WTC11 (cell line): ENCODE measurements around the gene MED4. TPM values are rescaled to one million over a fixed set of nuclear protein-coding genes. Genes with fewer than 3 reads are reported as not detected.

Experiments used
- ATAC-seq: fragments of 200-7000 bp; cut with Tn5 transposase; 2 replicates; pipeline ENCODE4 v1.10.0; 2021; ENCODE audit warnings: mild to moderate bottlenecking, moderate library complexity
- CTCF ChIA-PET: fragments of 300-600 bp; sonication (Branson Sonifier 250); formaldehyde crosslinking; loops from one replicate; lab custom pipeline; 2021; ENCODE audit warnings: antibody characterized with exemption; lab: Charles Lee
- POLR2A ChIA-PET: fragments of 350-600 bp; sonication (Branson Sonifier 250); formaldehyde crosslinking; loops from one replicate; lab custom pipeline; 2021; ENCODE audit warnings: antibody characterized with exemption; lab: Charles Lee
- DNase-seq: peaks from one replicate; pipeline ENCODE4 v3.0.0; 2021; ENCODE audit warnings: low spot score
- H3K27ac Mint-ChIP-seq: 2 replicates; pipeline ENCODE4 v1.8.0; 2021; ENCODE audit warnings: mixed read lengths
- H3K27me3 Mint-ChIP-seq: 2 replicates; pipeline ENCODE4 v1.8.0; 2021; ENCODE audit warnings: low read depth, mild to moderate bottlenecking, moderate library complexity, mixed read lengths
- H3K36me3 Mint-ChIP-seq: 2 replicates; pipeline ENCODE4 v1.8.0; 2021; ENCODE audit warnings: mixed read lengths
- H3K4me1 Mint-ChIP-seq: 2 replicates; pipeline ENCODE4 v1.8.0; 2022; ENCODE audit warnings: mixed read lengths
- H3K4me3 Mint-ChIP-seq: 2 replicates; pipeline ENCODE4 v1.8.0; 2021; ENCODE audit warnings: mild to moderate bottlenecking, moderate library complexity, mixed read lengths
- H3K9me3 Mint-ChIP-seq: 2 replicates; pipeline ENCODE4 v1.8.0; 2021; ENCODE audit warnings: mixed read lengths
- AR ChIP-seq: fragments of 250-450 bp; sonication (Bioruptor Pico); IDR thresholded peaks from 2 replicates; pipeline ENCODE4 v1.9.0; 2021; ENCODE audit warnings: mild to moderate bottlenecking
- ARID4B ChIP-seq: sonication (generic); formaldehyde crosslinking; IDR thresholded peaks from 2 replicates; pipeline ENCODE4 v1.8.0; 2023; ENCODE audit warnings: missing genetic modification reagents, mild to moderate bottlenecking, borderline replicate concordance
- ATF1 ChIP-seq: sonication (generic); formaldehyde crosslinking; IDR thresholded peaks from 2 replicates; pipeline ENCODE4 v1.8.1; 2023; ENCODE audit warnings: mild to moderate bottlenecking, moderate library complexity, missing genetic modification reagents
- E2F5 ChIP-seq: sonication (generic); formaldehyde crosslinking; IDR thresholded peaks from 2 replicates; pipeline ENCODE4 v1.8.1; 2022; ENCODE audit warnings: mild to moderate bottlenecking, moderate library complexity, missing genetic modification reagents
- FOXK1 ChIP-seq: sonication (generic); formaldehyde crosslinking; IDR thresholded peaks from 2 replicates; pipeline ENCODE4 v1.8.0; 2022; ENCODE audit warnings: mild to moderate bottlenecking, moderate library complexity, missing genetic modification reagents
- NFE2L1 ChIP-seq: sonication (generic); formaldehyde crosslinking; IDR thresholded peaks from 2 replicates; pipeline ENCODE4 v1.8.1; 2023; ENCODE audit warnings: missing genetic modification reagents
- OVOL2 ChIP-seq: fragments of 250-450 bp; sonication (Bioruptor Pico); IDR thresholded peaks from 2 replicates; pipeline ENCODE4 v1.9.0; 2021; ENCODE audit warnings: mild to moderate bottlenecking, borderline replicate concordance
- ZNF138 ChIP-seq: sonication (generic); formaldehyde crosslinking; conservative IDR thresholded peaks from 2 replicates; pipeline ENCODE4 v1.8.1; 2022; ENCODE audit warnings: mild to moderate bottlenecking, moderate library complexity, missing genetic modification reagents
- ZNF263 ChIP-seq: sonication (generic); formaldehyde crosslinking; IDR thresholded peaks from 2 replicates; pipeline ENCODE4 v1.8.1; 2022; ENCODE audit warnings: low read depth, mild to moderate bottlenecking, moderate library complexity, missing genetic modification reagents
- ZNF396 ChIP-seq: fragments of 250-450 bp; sonication (Bioruptor Pico); IDR thresholded peaks from 2 replicates; pipeline ENCODE4 v1.8.0; 2021; ENCODE audit warnings: mild to moderate bottlenecking, moderate library complexity, borderline replicate concordance
- ZNF532 ChIP-seq: fragments of 250-450 bp; sonication (Bioruptor Pico); IDR thresholded peaks from 2 replicates; pipeline ENCODE4 v1.9.0; 2021; ENCODE audit warnings: mild to moderate bottlenecking, borderline replicate concordance
- ZSCAN18 ChIP-seq: fragments of 250-450 bp; sonication (Bioruptor Pico); IDR thresholded peaks from 2 replicates; pipeline ENCODE4 v2.1.2; 2022; ENCODE audit warnings: mild to moderate bottlenecking, moderate library complexity
- total RNA-seq: library from RNA; stranded (reverse); gene quantifications from 3 replicates; pipeline ENCODE4 v1.2.3, GENCODE V29; 2021

MED4 gene
- total RNA-seq, 1 experiment from 2014 or later = 48.1 TPM

- TF ChIP-seq ARID4B = no peak
- TF ChIP-seq FOXK1 (CRISPR knock-in tag) = no peak
- no peak for TF ChIP-seq ZSCAN18
- no peak for TF ChIP-seq NFE2L1
- TF ChIP-seq ATF1 = no peak
- no peak for TF ChIP-seq OVOL2
- no peak for TF ChIP-seq ZNF396 (CRISPR knock-in tag)
Measured at GRCh38 chr13:48123812-48124211, 28.9 kb upstream of the MED4 start (continued).

GRCh38 chr13:48121733-48122132 is 26.8 kb upstream of the MED4 start:
- no peak for TF ChIP-seq E2F5 (CRISPR knock-in tag)
- no peak for TF ChIP-seq ZSCAN18
- TF ChIP-seq ZNF532 (CRISPR knock-in tag) = no peak
- TF ChIP-seq, all 79 proteins: peak for 0
- no peak overlapping the region for H3K4me3 Mint-ChIP-seq
- ChIA-PET POLR2A (no interaction called here), CTCF (no interaction called here)
- peaks cover 3% of the 10 kb centered on the region for H3K4me1 Mint-ChIP-seq
- no peaks in the 10 kb centered on the region for H3K9me3 Mint-ChIP-seq
- no peak for DNase-seq
- no peaks in the 10 kb centered on the region for H3K36me3 Mint-ChIP-seq
- H3K27ac Mint-ChIP-seq = no peak overlapping the region
- H3K27me3 Mint-ChIP-seq = peaks cover 3% of the 10 kb centered on the region; the same call in 1 of the 2 replicates
- no peak for ATAC-seq

- Mint-ChIP-seq H3K4me3 (no peak overlapping the region), H3K27ac (no peak overlapping the region), H3K4me1 (no peaks in the 10 kb centered on the region), H3K36me3 (no peaks in the 10 kb centered on the region), H3K27me3 (peaks cover 3% of the 10 kb centered on the region; the same call in 1 of the 2 replicates)
- DNase-seq = no peak
- ChIA-PET POLR2A (interaction anchor here (1.0 kb wide), 1 partner anchor 113 kb away, joined by 3 read pairs; the partner anchor contains the start of gene ITM2B), CTCF (interaction anchor here (1.0 kb wide), 1 partner anchor 25 kb away, joined by 4 read pairs; no protein-coding TSS in a partner anchor)
- no peak for TF ChIP-seq ZNF138
- TF ChIP-seq ZNF396 (CRISPR knock-in tag) = no peak
- no peak for TF ChIP-seq ZNF263 (CRISPR knock-in tag)
- no peak for TF ChIP-seq AR (CRISPR knock-in tag)
- TF ChIP-seq, all 79 proteins: peak for 0
- no peaks in the 10 kb centered on the region for H3K9me3 Mint-ChIP-seq
- ATAC-seq = no peak
Measured at GRCh38 chr13:48120241-48120640, 25.3 kb upstream of the MED4 start.
